HepG2 (cell line): ENCODE data around the gene RNASE12. TPM values are rescaled to one million over a fixed set of nuclear protein-coding genes. Genes with fewer than 3 reads are reported as not detected.

Experiments
- ATAC-seq: fragments of 200-7000 bp; cut with Tn5 transposase; 3 replicates; pipeline ENCODE4 v1.9.1; 2020; ENCODE audit warnings: mild to moderate bottlenecking, moderate library complexity
- BruUV-seq: library from RNA; stranded (reverse); fragments of 400-500 nt; replicated peaks from 2 replicates; lab custom pipeline; 2021; lab: Mats Ljungman, UMichigan
- CTCF ChIA-PET: fragments of 300-600 bp; formaldehyde crosslinking; extraction: SDS; loops from one replicate; lab custom pipeline; 2021; ENCODE audit warnings: low total read pairs, inconsistent platforms, low intra/inter-chr PET ratio; lab: Yijun Ruan, JAX
- POLR2A ChIA-PET: fragments of 350-600 bp; sonication (Branson Sonifier 250); formaldehyde crosslinking; loops from one replicate; lab custom pipeline; 2020; ENCODE audit warnings: antibody characterized with exemption, inconsistent platforms; lab: Yijun Ruan, JAX
- DNase-seq: peaks from one replicate; pipeline ENCODE4 v3.0.0-alpha.2; 2015; ENCODE audit warnings: low spot score
- FAIRE-seq: peaks from 3 replicates; lab custom pipeline; 2011; peaks lifted over from hg19 to GRCh38; lab: Jason Lieb, UNC
- H2AFZ ChIP-seq: one replicate; pipeline ENCODE4 v1.6.1; 2011; ENCODE audit warnings: low read length, inconsistent platforms
- H3K27ac ChIP-seq: fragments of 300-600 bp; 3 replicates; pipeline ENCODE4 v1.8.0; 2011; ENCODE audit warnings: mixed run types, mild to moderate bottlenecking, mixed read lengths, low read length, inconsistent platforms; ENCODE audit not compliant: insufficient read depth; ENCODE audit errors: extremely low read length
- H3K27me3 ChIP-seq, 2 experiments: fragments of 200-600 bp in 1 of 2; 2 replicates in 1 of 2; 3 replicates in 1 of 2; pipeline versions ENCODE4 v1.6.0 to v1.8.0; 2011; ENCODE audit warnings: low read length in 2 of 2, mild to moderate bottlenecking in 2 of 2, moderate library complexity in 2 of 2, inconsistent platforms in 1 of 2; ENCODE audit not compliant: insufficient read depth in 2 of 2, control insufficient read depth in 1 of 2
- H3K36me3 ChIP-seq, 2 experiments: fragments of 200-600 bp in 1 of 2; replicated peaks in 1 of 2; 2 replicates in 1 of 2; 3 replicates in 1 of 2; pipeline versions ENCODE4 v1.5.1 to v1.8.0; 2011; ENCODE audit warnings: low read length in 2 of 2, inconsistent platforms in 1 of 2; ENCODE audit not compliant: insufficient read depth in 2 of 2, control insufficient read depth in 1 of 2
- H3K4me1 ChIP-seq: 2 replicates; pipeline ENCODE4 v1.5.1; 2012; ENCODE audit warnings: low read length, inconsistent platforms; ENCODE audit not compliant: insufficient read depth
- H3K4me2 ChIP-seq: 2 replicates; pipeline ENCODE4 v1.6.0; 2011; ENCODE audit warnings: low read depth, low read length, inconsistent platforms
- H3K4me3 ChIP-seq, 3 experiments: fragments of 200-600 bp in 1 of 3; sonication (generic), shearing (Covaris generic) in 1 of 3; replicated peaks in 1 of 3; 2 replicates each; pipeline ENCODE4 v1.5.1; 2011 to 2016; ENCODE audit warnings: low read length in 3 of 3, inconsistent platforms in 2 of 3, low read depth in 2 of 3, mild to moderate bottlenecking in 2 of 3, control low read depth in 1 of 3, mixed read lengths in 1 of 3; ENCODE audit not compliant: insufficient read depth in 1 of 3
- H3K79me2 ChIP-seq: one replicate; pipeline ENCODE4 v1.6.1; 2011; ENCODE audit warnings: low read length, inconsistent platforms; ENCODE audit not compliant: insufficient read depth
- H3K9ac ChIP-seq: 2 replicates; pipeline ENCODE4 v1.6.0; 2011; ENCODE audit warnings: mild to moderate bottlenecking, low read depth, low read length, inconsistent platforms; ENCODE audit not compliant: insufficient read depth
- H3K9me3 ChIP-seq: 2 replicates; pipeline ENCODE4 v1.5.1; 2012; ENCODE audit warnings: mild to moderate bottlenecking, low read length
- H4K20me1 ChIP-seq: 2 replicates; pipeline ENCODE4 v1.6.0; 2011; ENCODE audit warnings: inconsistent platforms, mild to moderate bottlenecking, low read length, moderate library complexity; ENCODE audit not compliant: insufficient read depth
- ATF7 ChIP-seq, 2 experiments: fragments of 450-650 bp in 1 of 2; sonication (generic) in 1 of 2; formaldehyde crosslinking in 1 of 2; IDR thresholded peaks; 2 replicates each; pipeline versions ENCODE4 v1.4.0 to v1.6.1; 2016 to 2020; ENCODE audit warnings: antibody characterized with exemption in 1 of 2, mild to moderate bottlenecking in 1 of 2, missing genetic modification reagents in 1 of 2
- CREB1 ChIP-seq, 2 experiments: fragments of 450-650 bp in 1 of 2; IDR thresholded peaks; 2 replicates each; pipeline ENCODE4 v1.6.1; 2016 to 2017; ENCODE audit warnings: control low read depth in 1 of 2, mild to moderate bottlenecking in 1 of 2, missing compliant biosample characterization in 1 of 2, missing genetic modification characterization in 1 of 2
- NFKB2 ChIP-seq: sonication (generic); formaldehyde crosslinking; IDR thresholded peaks from 2 replicates; pipeline ENCODE4 v1.4.0; 2020; ENCODE audit warnings: missing genetic modification reagents, borderline replicate concordance
- NR2C2 ChIP-seq: sonication (generic); formaldehyde crosslinking; IDR thresholded peaks from 2 replicates; pipeline ENCODE4 v1.4.0; 2020; ENCODE audit warnings: missing genetic modification reagents, mild to moderate bottlenecking, moderate library complexity, borderline replicate concordance
- NR2F6 ChIP-seq, 2 experiments: IDR thresholded peaks; 2 replicates each; pipeline ENCODE4 v1.6.1; 2016; ENCODE audit warnings: antibody characterized with exemption in 1 of 2, mild to moderate bottlenecking in 1 of 2
- PHF20 ChIP-seq: sonication (generic); formaldehyde crosslinking; IDR thresholded peaks from 2 replicates; pipeline ENCODE4 v1.5.0; 2020; ENCODE audit warnings: mild to moderate bottlenecking, missing genetic modification reagents
- ZNF205 ChIP-seq: IDR thresholded peaks from 2 replicates; pipeline ENCODE4 v1.6.1; 2018; ENCODE audit warnings: missing biosample characterization, missing genetic modification reagents
- ZNF513 ChIP-seq: sonication (generic); formaldehyde crosslinking; conservative IDR thresholded peaks from 2 replicates; pipeline ENCODE4 v1.5.0; 2020; ENCODE audit warnings: missing genetic modification reagents
- ZNF605 ChIP-seq: sonication (generic); formaldehyde crosslinking; IDR thresholded peaks from 2 replicates; pipeline ENCODE4 v1.8.0; 2022; ENCODE audit warnings: mild to moderate bottlenecking, missing genetic modification reagents
- WGBS: methylation state at CpG from one replicate; pipeline ENCODE4 v1.1.6; 2017; ENCODE audit warnings: low lambda C conversion rate; 5-methylcytosine and 5-hydroxymethylcytosine counted together
- in situ Hi-C: cut with HindIII; loops from 2 replicates; pipeline ENCODE4 v1.10.0; 2017; ENCODE audit warnings: low pct_unique_long_range_greater_than_20kb; ENCODE audit not compliant: extremely low pct_ligation_motif_present
- intact Hi-C: fragments of 100-400 bp; cut with micrococcal nuclease; formaldehyde crosslinking; loops from one replicate; pipeline ENCODE4 v1.10.0; 2022; ENCODE audit not compliant: unreplicated experiment
- polyA plus RNA-seq, 8 experiments: library from polyadenylated mRNA; depleted of rRNA in 3 of 8; stranded (reverse) in 7 of 8; unstranded in 1 of 8; fragments of >200 nt; fragmentation: Illumina TruSeq in 4 of 8; extraction: Trizol in 4 of 8; gene quantifications; 2 replicates each; pipeline versions ENCODE4 v1.2.1 to v1.2.3, GENCODE V29; 2011 to 2016; ENCODE audit warnings: low read depth in 4 of 8, missing spikeins in 1 of 8, mixed read lengths in 1 of 8; ENCODE audit not compliant: insufficient read depth in 1 of 8
- total RNA-seq, 5 experiments: library from RNA; depleted of rRNA; stranded (reverse); fragments of >200 nt; fragmentation: Illumina TruSeq; extraction: Trizol; gene quantifications; 2 replicates each; pipeline ENCODE4 v1.2.3, GENCODE V29; 2016; ENCODE audit warnings: low read depth in 1 of 5

RNASE12 gene
- total and polyA plus RNA-seq, 2 of the 13 experiments (the other 11 are each of a cell fraction or from before 2014, with no cell fraction given): not detected

- TF ChIP-seq ZNF605 (CRISPR knock-in tag): no peak
- no peak for TF ChIP-seq ZNF205 (CRISPR knock-in tag)
Measured at GRCh38 chr14:20580242-20580641, 10.9 kb downstream of the RNASE12 start (continued).

- H2AFZ ChIP-seq: no peak overlapping the region
- CTCF ChIA-PET: no interaction called here
- DNase-seq (no peak), ATAC-seq (peak; percentile 56; the same call in 1 of the 3 replicates), FAIRE-seq (no peak)
- no peak overlapping the region for H3K27ac ChIP-seq
- 43% methylated on average over 14 of the region's 14 CpGs for WGBS
- H3K4me2 ChIP-seq: peak overlapping the region; percentile 26; the same call in 1 of the 2 replicates
- no peaks in the 10 kb centered on the region for H3K36me3 ChIP-seq
- TF ChIP-seq NFKB2: no peak
- peak; percentile 8; the same call in 1 of the 2 replicates for TF ChIP-seq NR2F6 (IDR thresholded peaks at IDR 0.05)
- no peak for TF ChIP-seq NR2F6 (CRISPR knock-in tag; IDR thresholded peaks at IDR 0.05)
- TF ChIP-seq PHF20 (CRISPR knock-in tag): no peak
- TF ChIP-seq NR2C2: 0 out of 2 replicates have a peak, but pooled peaks have one; percentile 20
- POLR2A ChIA-PET: no interaction called here
- H3K4me1 ChIP-seq: no peaks in the 10 kb centered on the region
- no peak overlapping the region for H3K9ac ChIP-seq
- H3K4me3 ChIP-seq: no peak overlapping the region
- H3K27me3 ChIP-seq: no peaks in the 10 kb centered on the region
- intact Hi-C loops: no loop called here
- in situ Hi-C loops: no loop called here
- no TSS peak for BruUV-seq
- no peaks in the 10 kb centered on the region for H3K9me3 ChIP-seq
- H4K20me1 ChIP-seq: no peaks in the 10 kb centered on the region
- no peaks in the 10 kb centered on the region for H3K79me2 ChIP-seq
Measured at GRCh38 chr14:20578784-20579502, 12.2 kb downstream of the RNASE12 start.

GRCh38 chr14:20578325-20578724, 12.9 kb downstream of the RNASE12 start:
- Histone ChIP-seq H3K4me2 (no peak overlapping the region), H3K9ac (no peak overlapping the region), H3K4me3 (no peak overlapping the region), H3K9me3 (no peaks in the 10 kb centered on the region), H3K79me2 (no peaks in the 10 kb centered on the region), H3K27me3 (no peaks in the 10 kb centered on the region), H2AFZ (no peak overlapping the region), H3K27ac (no peak overlapping the region), H3K36me3 (no peaks in the 10 kb centered on the region), H4K20me1 (no peaks in the 10 kb centered on the region), H3K4me1 (no peaks in the 10 kb centered on the region)
- FAIRE-seq (no peak), DNase-seq (no peak), ATAC-seq (no peak)
- in situ Hi-C loops: no loop called here
- no peak for TF ChIP-seq ZNF513
- TF ChIP-seq ATF7 (IDR thresholded peaks at IDR 0.05): peak; percentile 98
- no peak for TF ChIP-seq ATF7 (CRISPR knock-in tag; IDR thresholded peaks at IDR 0.05)
- peak; percentile 95 for TF ChIP-seq CREB1 (IDR thresholded peaks at IDR 0.05)
- TF ChIP-seq CREB1 (CRISPR knock-in tag; IDR thresholded peaks at IDR 0.05): no peak
- BruUV-seq: no TSS peak
- ChIA-PET CTCF (no interaction called here), POLR2A (no interaction called here)
- WGBS: 6% methylated on average over 3 of the region's 3 CpGs
- intact Hi-C loops: no loop called here
